Coronary artery (tissue), 2 donors: Measurements from ENCODE around the gene TMEM198.

Experiments used
- DNase-seq: peaks from one replicate; pipeline ENCODE4 v3.0.0-alpha.2; 2017; ENCODE audit warnings: low spot score
- H3K27ac ChIP-seq, 2 donors: fragments of 200-600 bp; sonication (generic); one replicate each; pipeline ENCODE4 v1.5.1; 2016 to 2019
- H3K4me3 ChIP-seq: fragments of 200-600 bp; sonication (generic); 2 replicates; pipeline ENCODE4 v1.5.1; 2016; ENCODE audit warnings: mild to moderate bottlenecking, moderate library complexity
- CTCF ChIP-seq: fragments of 200-600 bp; sonication (generic); IDR thresholded peaks from one replicate; pipeline ENCODE4 v1.5.1; 2019; ENCODE audit warnings: antibody characterized with exemption

TMEM198 gene

GRCh38 chr2:219593154-219593553, 49.3 kb downstream of the TMEM198 start:
- no peak for DNase-seq
- no peak for TF ChIP-seq CTCF
- no peak overlapping the region for H3K4me3 ChIP-seq
- H3K27ac ChIP-seq: no peak overlapping the region

- no peak for TF ChIP-seq CTCF
- H3K27ac ChIP-seq: no peak overlapping the region
- no peak overlapping the region for H3K4me3 ChIP-seq
- DNase-seq: no peak
Observed at GRCh38 chr2:219595256-219595655, 51.4 kb downstream of the TMEM198 start.

- H3K4me3 ChIP-seq: peak overlapping the region; percentile 83
- TF ChIP-seq CTCF: no peak
- peak overlapping the region; percentile 90 to 94 for H3K27ac ChIP-seq
- no peak for DNase-seq
Observed at GRCh38 chr2:219596954-219597551, 53.2 kb downstream of the TMEM198 start.

- H3K27ac ChIP-seq: peak within 1 kb of the TSS; percentile 90 to 94
- no peak for TF ChIP-seq CTCF
- DNase-seq: peak; percentile 99
- H3K4me3 ChIP-seq: peak within 1 kb of the TSS; percentile 83
Observed at GRCh38 chr2:219597552-219598307, 53.9 kb downstream of the TMEM198 start, which contains the start of gene STK11IP. STK11IP (plus strand) TSS chr2:219597857; CDS start chr2:219598120, 263 bp downstream.

GRCh38 chr2:219598308-219599078, 54.7 kb downstream of the TMEM198 start:
- Histone ChIP-seq H3K27ac (peak overlapping the region; percentile 90 to 94), H3K4me3 (peak overlapping the region; percentile 83)
- no peak for DNase-seq
- TF ChIP-seq CTCF: no peak
